A549 treated with AZD9567 at 1 μM for 4 hours (cell line): ENCODE measurements around the gene PDE1C. TPM values are rescaled to one million over a fixed set of nuclear protein-coding genes. Genes with fewer than 3 reads are reported as not detected.

Source experiments
- total RNA-seq: library from RNA; stranded (reverse); fragments of 200-300 nt; extraction: Qiagen RNA extraction; gene quantifications from 5 replicates; pipeline ENCODE4 v1.2.3, GENCODE V29; 2022; ENCODE audit not compliant: insufficient read depth

PDE1C gene
- total RNA-seq = 2.3 to 12.7 TPM (median 3.2 TPM) in 5 replicates

DNA sequence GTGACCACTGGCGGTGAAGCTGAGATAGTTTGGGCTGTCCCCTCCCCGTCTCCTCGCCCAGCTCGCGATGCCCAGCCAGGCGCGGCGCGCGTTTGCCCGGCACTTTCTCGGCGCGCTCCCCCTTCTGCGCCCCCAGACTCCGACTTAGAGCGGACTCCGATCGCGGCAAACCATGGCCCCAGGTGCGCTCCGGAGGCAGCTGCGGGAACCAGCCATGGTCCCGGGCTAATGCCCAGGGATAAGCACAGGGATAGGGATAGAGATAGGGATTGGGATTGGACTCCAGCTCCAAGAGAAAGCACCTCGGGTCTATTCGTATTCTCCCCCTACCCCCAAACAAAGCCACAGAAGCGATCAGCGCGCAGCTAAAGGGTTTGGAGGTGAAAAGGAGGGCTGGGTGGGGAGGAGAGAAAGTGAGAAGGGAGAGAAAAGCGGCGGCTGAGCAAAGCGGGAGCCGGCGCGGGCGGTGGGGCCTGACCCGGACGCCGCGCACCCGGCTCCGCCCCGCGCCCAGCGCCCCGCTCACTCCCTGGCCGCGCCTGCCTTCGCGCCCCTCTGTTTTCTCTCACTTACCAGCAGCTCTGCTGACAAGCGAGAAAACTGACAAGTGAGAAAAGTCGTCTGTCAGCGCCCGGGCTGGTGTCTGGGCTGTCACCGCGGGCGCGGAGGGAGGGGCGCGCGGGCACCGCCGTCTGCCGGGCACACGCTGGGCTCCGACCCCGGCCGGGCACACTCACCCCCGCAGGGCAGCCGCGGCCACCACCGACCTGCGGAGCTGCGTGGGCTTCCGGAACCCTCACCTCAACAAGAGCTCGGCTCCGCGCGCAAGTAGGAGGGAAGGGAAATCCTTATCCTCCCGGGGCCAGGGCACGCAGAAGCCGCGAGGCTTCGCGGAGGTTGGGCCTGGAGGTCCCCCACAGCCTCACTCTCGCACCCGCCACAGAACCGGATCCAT, at the start of gene PDE1C:
Gene PDE1C, minus strand, starts transcription at position 2 of the 955 bp plus-strand sequence.

